Fibroblast of lung (primary cell): Measurements from ENCODE around the gene GOLM1. TPM values are rescaled to one million over a fixed set of nuclear protein-coding genes. Genes with fewer than 3 reads are reported as not detected.

ENCODE experiments used
- DNase-seq, 2 donors: peaks; one replicate each; pipeline versions ENCODE4 v3.0.0 to v3.0.0-alpha.2; 2010; ENCODE audit warnings: low read depth in 2 of 2
- H2AFZ ChIP-seq: 2 replicates; pipeline ENCODE4 v1.5.1; 2012; ENCODE audit warnings: low read length, control low read depth, inconsistent platforms
- H3K27ac ChIP-seq: 2 replicates; pipeline ENCODE4 v1.5.1; 2011; ENCODE audit warnings: low read length, control low read depth; ENCODE audit not compliant: insufficient read depth
- H3K27me3 ChIP-seq: 2 replicates; pipeline ENCODE4 v1.5.1; 2011; ENCODE audit warnings: mild to moderate bottlenecking, low read length; ENCODE audit not compliant: control insufficient read depth, insufficient read depth
- H3K36me3 ChIP-seq: 2 replicates; pipeline ENCODE4 v1.5.1; 2011; ENCODE audit warnings: low read length; ENCODE audit not compliant: control insufficient read depth, insufficient read depth
- H3K4me1 ChIP-seq: 2 replicates; pipeline ENCODE4 v1.5.1; 2011; ENCODE audit warnings: low read length; ENCODE audit not compliant: control insufficient read depth, insufficient read depth; ENCODE audit errors: extremely low read depth
- H3K4me2 ChIP-seq: 2 replicates; pipeline ENCODE4 v1.5.1; 2011; ENCODE audit warnings: low read length, control low read depth; ENCODE audit not compliant: insufficient read depth; ENCODE audit errors: extremely low read depth
- H3K4me3 ChIP-seq, 4 experiments: fragments of 200-600 bp in 1 of 4; sonication (generic) in 1 of 4; replicated peaks in 1 of 4; 2 replicates each; pipeline ENCODE4 v1.5.1; 2011 to 2016; ENCODE audit warnings: low read length in 4 of 4, low read depth in 3 of 4, mild to moderate bottlenecking in 3 of 4, control low read depth in 2 of 4, inconsistent platforms in 1 of 4, mixed read lengths in 1 of 4; ENCODE audit not compliant: insufficient read depth in 1 of 4; ENCODE audit errors: control extremely low read depth in 1 of 4
- H3K79me2 ChIP-seq: 2 replicates; pipeline ENCODE4 v1.5.1; 2012; ENCODE audit warnings: mild to moderate bottlenecking, low read length, inconsistent platforms; ENCODE audit not compliant: control insufficient read depth, insufficient read depth
- H3K9ac ChIP-seq: 2 replicates; pipeline ENCODE4 v1.5.1; 2011; ENCODE audit warnings: mild to moderate bottlenecking, low read length, control low read depth; ENCODE audit not compliant: insufficient read depth
- H3K9me3 ChIP-seq: 2 replicates; pipeline ENCODE4 v1.5.1; 2012; ENCODE audit warnings: low read depth, low read length; ENCODE audit not compliant: control insufficient read depth, insufficient read depth
- H4K20me1 ChIP-seq: 2 replicates; pipeline ENCODE4 v1.5.1; 2011; ENCODE audit warnings: low read length; ENCODE audit not compliant: control insufficient read depth, insufficient read depth; ENCODE audit errors: extremely low read depth
- EZH2 ChIP-seq: IDR thresholded peaks from 2 replicates; pipeline ENCODE4 v1.5.1; 2012; ENCODE audit warnings: low read length, control low read depth, mild to moderate bottlenecking; ENCODE audit errors: missing control alignments
- polyA plus RNA-seq, 2 donors: library from polyadenylated mRNA; depleted of rRNA in 1 of 2; stranded (reverse) in 1 of 2; unstranded in 1 of 2; fragments of >200 nt; gene quantifications; 2 replicates each; pipeline ENCODE4 v1.2.1, GENCODE V29; 2011 to 2012; ENCODE audit warnings: missing spikeins in 1 of 2
- total RNA-seq: library from RNA; depleted of rRNA; stranded (reverse); fragments of >200 nt; gene quantifications from 2 replicates; pipeline ENCODE4 v1.2.1, GENCODE V29; 2014
- TF ChIP-seq, protein P1 (sequence below), 2 donors: IDR thresholded peaks in 1 of 2; conservative IDR thresholded peaks in 1 of 2; 1 replicate in 1 of 2; 2 replicates in 1 of 2; pipeline ENCODE4 v1.5.1; 2011 to 2012; ENCODE audit warnings: low read length in 2 of 2, control low read depth in 1 of 2, inconsistent platforms in 1 of 2, low read depth in 1 of 2, mild to moderate bottlenecking in 1 of 2

Gene GOLM1
- total and polyA plus RNA-seq, 2 donors (not counting 1 experiment from before 2014, with no cell fraction given), result 46.7 to 64.0 TPM

DNA sequence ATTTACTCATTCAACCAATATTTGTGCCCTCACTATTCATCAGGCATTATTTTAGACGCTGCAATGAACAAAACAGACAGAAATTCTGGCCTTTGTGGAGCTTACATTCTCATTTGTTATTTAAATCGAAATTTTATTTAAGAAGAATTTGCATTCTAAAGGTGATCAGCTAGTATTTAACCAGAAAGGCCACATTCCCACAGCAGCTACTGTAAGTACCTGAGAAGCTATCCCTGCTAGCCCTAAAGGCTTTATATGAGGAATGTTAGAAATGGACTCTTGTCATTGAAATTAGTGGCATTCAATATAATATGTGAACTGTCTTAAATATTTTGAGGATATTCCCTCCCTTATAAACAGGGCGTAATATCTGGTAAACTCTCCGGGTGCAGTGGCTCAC, 35.0 kb upstream of the GOLM1 start:
- H3K4me2 ChIP-seq, result no peak overlapping the region
- H3K4me1 ChIP-seq, result no peaks in the 10 kb centered on the region

DNA sequence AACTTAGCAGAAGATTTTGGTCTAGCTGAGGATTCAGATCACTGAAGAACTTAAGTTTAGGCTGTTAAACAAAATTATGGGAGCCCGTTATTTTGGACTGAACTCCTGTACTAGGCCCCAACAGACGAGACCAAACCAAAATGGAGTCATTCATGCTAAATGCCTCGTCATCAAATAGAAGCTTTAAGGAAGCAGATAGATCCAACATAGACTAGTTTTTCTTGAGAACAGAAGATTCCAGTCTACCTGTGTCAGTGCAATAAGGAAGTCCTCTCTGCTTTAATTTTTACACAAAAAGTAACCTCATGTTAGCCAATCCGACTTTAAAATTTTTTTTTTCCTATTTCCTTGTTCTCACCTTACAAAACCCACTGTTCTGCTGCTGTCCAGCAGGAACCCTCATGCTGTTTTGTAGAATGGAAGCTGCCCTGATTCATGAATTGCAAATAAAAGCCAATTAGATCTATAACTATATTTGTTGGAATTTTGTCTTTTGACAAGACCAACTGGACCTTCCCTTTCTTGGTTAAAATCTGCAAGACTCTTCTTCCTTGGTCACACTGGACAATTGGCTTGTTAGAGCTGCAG, 29.0 kb upstream of the GOLM1 start:
- H3K27ac ChIP-seq, result no peak overlapping the region
- peaks cover 6% of the 10 kb centered on the region for H3K4me1 ChIP-seq
- no peak overlapping the region for H3K9ac ChIP-seq
- peaks cover 5% of the 10 kb centered on the region for H3K27me3 ChIP-seq
- no peak overlapping the region for H3K4me3 ChIP-seq
- no peak for DNase-seq
- no peak overlapping the region for H3K4me2 ChIP-seq
- no peaks in the 10 kb centered on the region for H3K79me2 ChIP-seq
- H4K20me1 ChIP-seq, result no peaks in the 10 kb centered on the region
- no peaks in the 10 kb centered on the region for H3K36me3 ChIP-seq
- TF ChIP-seq, protein P1, sequence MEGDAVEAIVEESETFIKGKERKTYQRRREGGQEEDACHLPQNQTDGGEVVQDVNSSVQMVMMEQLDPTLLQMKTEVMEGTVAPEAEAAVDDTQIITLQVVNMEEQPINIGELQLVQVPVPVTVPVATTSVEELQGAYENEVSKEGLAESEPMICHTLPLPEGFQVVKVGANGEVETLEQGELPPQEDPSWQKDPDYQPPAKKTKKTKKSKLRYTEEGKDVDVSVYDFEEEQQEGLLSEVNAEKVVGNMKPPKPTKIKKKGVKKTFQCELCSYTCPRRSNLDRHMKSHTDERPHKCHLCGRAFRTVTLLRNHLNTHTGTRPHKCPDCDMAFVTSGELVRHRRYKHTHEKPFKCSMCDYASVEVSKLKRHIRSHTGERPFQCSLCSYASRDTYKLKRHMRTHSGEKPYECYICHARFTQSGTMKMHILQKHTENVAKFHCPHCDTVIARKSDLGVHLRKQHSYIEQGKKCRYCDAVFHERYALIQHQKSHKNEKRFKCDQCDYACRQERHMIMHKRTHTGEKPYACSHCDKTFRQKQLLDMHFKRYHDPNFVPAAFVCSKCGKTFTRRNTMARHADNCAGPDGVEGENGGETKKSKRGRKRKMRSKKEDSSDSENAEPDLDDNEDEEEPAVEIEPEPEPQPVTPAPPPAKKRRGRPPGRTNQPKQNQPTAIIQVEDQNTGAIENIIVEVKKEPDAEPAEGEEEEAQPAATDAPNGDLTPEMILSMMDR (conservative IDR thresholded peaks at IDR 0.05 in 1 of 2, IDR thresholded peaks at IDR 0.05 in 1 of 2; ENCODE audit: low read depth in 1 of 2, low read length in 2 of 2), result no peak
- TF ChIP-seq EZH2, result no peak
- H3K9me3 ChIP-seq, result no peaks in the 10 kb centered on the region
- no peak overlapping the region for H2AFZ ChIP-seq

More for the DNA sequence above, 35.0 kb upstream of the GOLM1 start:
- Histone ChIP-seq H4K20me1 (no peaks in the 10 kb centered on the region), H3K9ac (no peak overlapping the region), H3K27me3 (no peaks in the 10 kb centered on the region), H3K79me2 (no peaks in the 10 kb centered on the region), H3K4me3 (no peak overlapping the region), H2AFZ (no peak overlapping the region), H3K9me3 (no peaks in the 10 kb centered on the region), H3K36me3 (no peaks in the 10 kb centered on the region), H3K27ac (no peak overlapping the region)
- DNase-seq, result no peak
- TF ChIP-seq, protein P1 (conservative IDR thresholded peaks at IDR 0.05 in 1 of 2, IDR thresholded peaks at IDR 0.05 in 1 of 2; ENCODE audit: low read depth in 1 of 2, low read length in 2 of 2), result no peak
- TF ChIP-seq EZH2, result no peak

DNA sequence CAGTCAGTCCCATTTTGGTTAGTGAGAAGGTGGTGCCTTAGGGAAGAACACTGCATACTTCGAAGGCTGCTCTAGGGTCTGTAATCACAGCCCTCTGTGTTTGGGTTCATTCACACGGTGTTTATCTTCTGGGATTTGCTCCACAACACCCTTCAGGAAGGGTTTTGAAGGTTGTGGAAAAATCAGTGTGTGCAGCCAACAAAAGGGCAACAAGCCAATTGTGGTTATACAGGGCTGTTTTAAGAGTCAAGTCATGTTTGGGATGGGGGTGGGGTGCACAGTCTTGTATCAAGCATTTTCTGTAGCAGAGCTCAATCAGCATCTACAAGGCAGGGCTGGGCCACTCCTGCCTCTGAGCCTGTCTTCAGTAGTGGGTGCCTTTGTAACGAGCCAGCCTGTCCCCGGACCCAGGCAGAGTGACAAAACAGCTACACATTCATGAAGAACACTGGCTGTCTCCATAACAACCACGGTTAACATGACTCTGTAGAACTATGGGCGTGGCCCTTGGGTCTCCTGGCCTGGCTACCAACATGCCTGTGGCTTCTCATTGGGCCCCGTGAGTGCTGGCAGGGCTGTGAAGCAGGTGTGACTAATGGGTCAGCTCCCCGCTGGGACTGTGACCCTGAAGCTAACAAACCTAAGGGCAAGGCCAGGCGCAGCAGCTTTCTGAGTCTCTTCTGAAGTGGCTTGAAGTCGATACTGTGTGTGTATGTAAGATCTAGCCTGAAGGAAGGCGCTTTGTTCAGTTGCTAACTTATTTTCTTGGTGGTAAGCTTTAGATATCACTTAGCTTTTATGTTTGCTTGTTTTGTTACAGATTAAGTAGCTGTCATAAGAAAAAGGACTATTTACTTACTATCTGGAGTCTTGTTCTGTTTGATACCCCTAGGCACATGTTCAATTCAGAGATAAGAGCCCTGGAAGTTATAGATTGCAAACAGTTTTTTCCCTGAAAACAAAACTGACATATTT, 27.9 kb upstream of the GOLM1 start:
- H4K20me1 ChIP-seq, result no peaks in the 10 kb centered on the region
- peak overlapping the region; percentile 65 for H3K4me2 ChIP-seq
- no peaks in the 10 kb centered on the region for H3K36me3 ChIP-seq
- peaks cover 6% of the 10 kb centered on the region for H3K4me1 ChIP-seq
- H3K27me3 ChIP-seq, result peaks cover 5% of the 10 kb centered on the region
- no peaks in the 10 kb centered on the region for H3K9me3 ChIP-seq
- TF ChIP-seq EZH2, result no peak
- TF ChIP-seq, protein P1 (conservative IDR thresholded peaks at IDR 0.05 in 1 of 2, IDR thresholded peaks at IDR 0.05 in 1 of 2; ENCODE audit: low read depth in 1 of 2, low read length in 2 of 2), result no peak
- peak; percentile 88 to 97 for DNase-seq
- peak overlapping the region; percentile 59 for H2AFZ ChIP-seq
- H3K9ac ChIP-seq, result no peak overlapping the region
- no peaks in the 10 kb centered on the region for H3K79me2 ChIP-seq
- H3K4me3 ChIP-seq, result no peak overlapping the region
- no peak overlapping the region for H3K27ac ChIP-seq
